GM18526 (cell line): ENCODE measurements around the gene EPHA8.

Source experiments
- POLR2A ChIP-seq: IDR thresholded peaks from 3 replicates; pipeline ENCODE4 v1.6.1; 2011; ENCODE audit not compliant: insufficient read length; ENCODE audit errors: extremely low read depth

Gene EPHA8

DNA sequence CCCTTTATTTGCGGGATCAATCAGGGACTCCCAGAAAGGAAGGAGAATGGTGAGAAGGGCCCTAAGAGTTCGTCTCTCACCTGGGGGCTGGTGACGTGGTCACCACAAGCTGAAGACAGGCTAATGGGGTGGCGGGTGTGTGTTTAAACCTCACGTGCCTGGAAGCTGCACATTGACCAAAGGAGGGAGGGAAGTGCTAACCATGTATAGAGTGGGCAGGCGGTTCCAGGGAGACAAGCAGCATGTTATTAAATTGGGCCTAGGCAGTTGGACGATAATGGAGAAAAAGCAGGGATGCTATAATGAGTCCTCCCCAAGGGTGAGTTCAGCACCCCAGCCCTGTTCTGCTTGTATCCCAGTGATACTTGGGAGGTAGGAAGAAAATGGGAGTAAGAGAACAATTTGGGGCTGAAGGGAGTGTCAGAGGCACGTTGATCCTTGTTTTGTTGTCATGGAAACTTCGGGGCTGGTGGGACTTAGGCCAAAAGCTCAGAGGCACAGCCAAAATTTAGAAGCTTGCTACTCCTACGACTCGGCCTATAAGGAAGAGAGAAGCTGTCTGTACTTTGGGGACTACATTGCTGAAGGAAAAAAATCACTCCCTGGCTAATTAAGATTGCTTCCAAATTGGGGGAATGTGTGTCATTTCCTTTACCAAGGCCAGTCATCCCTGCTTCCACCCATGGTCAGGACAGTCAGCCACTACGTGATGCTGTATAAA lies 33.2 kb upstream of the EPHA8 start:
- TF ChIP-seq POLR2A = no peak

DNA sequence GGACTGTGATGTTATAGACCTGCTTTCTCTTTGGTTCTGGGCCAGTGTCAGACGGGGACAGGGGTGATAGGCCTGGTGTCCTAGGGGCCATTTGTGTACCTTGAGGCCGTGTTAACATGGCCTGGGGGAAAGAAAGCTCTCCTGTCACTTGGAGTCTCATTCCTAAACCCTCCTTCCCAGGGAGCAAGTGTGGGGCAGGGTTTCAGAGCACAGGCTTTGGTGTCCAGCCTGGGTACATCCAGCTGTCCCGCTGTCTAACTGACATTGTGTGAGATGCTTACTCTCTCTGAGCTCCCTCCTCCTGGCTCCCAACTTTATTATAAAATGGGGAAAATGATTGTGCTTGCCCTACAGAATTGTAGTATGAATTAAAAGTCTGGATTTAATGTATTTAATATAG lies 32.6 kb upstream of the EPHA8 start:
- no peak for TF ChIP-seq POLR2A

DNA sequence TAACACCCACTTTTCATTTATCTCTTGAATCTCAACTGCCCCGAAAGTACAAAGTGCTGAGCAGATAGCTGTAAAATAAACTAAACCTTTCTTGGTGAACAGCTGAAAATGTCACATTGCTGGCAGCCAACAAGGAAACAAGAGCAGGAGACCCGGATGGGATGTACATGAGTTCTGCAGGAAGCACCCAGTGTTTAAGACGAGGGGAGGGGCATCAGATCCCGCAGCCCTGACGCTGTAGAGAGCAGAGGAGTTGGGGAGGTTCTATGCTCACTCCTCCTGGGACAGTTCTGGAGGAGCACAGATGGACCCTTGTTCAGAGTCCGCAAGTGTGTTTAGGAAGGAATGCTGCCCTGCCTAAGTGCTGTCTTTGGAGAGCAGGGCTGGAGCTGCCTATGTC lies 32.0 kb upstream of the EPHA8 start:
- no peak for TF ChIP-seq POLR2A

DNA sequence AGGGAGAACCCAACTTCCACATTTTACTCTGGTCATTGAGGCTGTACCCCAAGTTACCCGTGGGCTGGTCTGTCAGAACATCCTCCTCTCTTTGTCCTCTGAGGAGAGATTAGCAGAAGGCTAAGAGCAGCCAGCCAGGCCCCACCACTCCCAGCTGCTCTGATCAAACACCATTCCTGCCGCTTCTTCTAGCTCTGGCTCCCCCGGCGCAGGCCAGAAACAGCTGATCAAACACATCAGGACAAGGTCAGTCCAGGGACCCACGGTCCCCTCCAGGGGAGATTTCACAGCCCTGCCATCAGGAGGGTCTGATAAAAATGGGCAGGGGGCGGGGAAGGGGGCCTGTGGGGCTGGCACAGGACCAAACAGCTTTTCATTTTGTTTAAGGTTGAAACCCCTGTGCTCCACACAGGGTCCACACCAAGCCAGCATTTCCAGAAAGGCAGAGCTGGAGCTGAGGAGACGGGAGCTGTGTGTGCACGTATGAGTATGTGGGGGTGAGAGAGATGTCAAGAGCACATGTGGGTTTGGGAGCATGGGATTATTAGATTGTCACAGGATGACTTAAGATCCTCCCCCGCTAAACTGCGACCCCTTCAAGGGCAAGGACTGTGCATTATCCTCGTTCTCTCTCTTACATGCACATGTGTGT lies 29.9 kb upstream of the EPHA8 start:
- TF ChIP-seq POLR2A = no peak

DNA sequence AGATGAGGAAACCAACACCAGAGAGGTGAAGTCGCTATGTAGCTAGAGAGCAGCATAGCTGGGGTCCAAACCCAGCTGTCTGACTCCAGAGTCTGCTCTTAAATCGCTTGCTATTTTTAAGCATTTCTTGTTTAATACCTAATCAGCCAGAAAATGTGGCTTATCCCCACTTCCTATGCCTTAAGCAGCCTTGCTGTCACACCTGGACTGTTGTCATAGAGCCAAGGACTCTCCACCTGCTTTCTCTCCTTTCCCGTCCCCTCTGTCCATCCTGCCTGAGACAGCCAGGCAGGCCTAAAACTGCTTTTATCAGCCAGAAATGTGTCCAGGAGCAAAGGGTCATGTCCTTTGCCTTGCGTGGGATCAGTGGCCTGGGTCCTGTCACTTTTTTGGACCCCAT lies 28.3 kb upstream of the EPHA8 start:
- TF ChIP-seq POLR2A = no peak

DNA sequence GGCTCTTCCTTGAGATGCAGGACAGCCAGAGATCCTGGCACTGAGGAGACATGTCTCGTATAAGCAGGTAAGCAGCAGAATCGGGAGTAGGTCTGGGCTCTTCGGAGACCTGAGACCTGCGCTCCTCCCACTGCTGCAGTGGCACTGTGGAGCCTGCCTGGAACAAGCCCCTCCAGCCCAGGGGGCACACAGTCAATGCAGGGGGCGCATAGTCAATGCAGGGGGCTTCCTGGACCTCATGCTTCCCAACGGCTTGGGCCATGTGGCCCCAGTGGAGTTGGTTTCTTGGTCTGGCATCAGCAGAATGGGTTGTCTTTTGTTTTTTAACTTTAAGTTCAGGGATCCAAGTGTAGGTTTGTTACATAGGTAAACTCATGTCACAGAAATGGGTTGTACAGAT lies 27.9 kb upstream of the EPHA8 start:
- TF ChIP-seq POLR2A = no peak

DNA sequence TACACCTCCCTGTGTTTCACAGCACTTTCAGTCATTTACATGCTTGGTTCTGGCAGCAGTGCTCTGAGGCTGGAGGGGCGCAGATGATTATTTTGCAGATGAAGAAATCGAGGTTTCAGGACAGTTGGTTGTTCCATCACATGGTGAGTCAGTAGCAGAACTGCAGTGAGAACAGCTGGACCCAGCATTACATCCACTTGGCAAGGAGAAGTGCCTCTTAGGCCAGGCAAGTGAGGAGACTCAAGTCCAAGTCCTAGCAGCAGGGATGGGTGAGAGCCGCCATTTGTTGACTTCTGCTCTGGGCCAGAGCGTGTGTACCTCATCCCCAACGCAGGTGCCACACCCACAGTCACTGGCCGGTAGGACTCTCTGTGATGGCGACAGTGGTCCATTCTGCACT lies 26.8 kb upstream of the EPHA8 start:
- no peak for TF ChIP-seq POLR2A

DNA sequence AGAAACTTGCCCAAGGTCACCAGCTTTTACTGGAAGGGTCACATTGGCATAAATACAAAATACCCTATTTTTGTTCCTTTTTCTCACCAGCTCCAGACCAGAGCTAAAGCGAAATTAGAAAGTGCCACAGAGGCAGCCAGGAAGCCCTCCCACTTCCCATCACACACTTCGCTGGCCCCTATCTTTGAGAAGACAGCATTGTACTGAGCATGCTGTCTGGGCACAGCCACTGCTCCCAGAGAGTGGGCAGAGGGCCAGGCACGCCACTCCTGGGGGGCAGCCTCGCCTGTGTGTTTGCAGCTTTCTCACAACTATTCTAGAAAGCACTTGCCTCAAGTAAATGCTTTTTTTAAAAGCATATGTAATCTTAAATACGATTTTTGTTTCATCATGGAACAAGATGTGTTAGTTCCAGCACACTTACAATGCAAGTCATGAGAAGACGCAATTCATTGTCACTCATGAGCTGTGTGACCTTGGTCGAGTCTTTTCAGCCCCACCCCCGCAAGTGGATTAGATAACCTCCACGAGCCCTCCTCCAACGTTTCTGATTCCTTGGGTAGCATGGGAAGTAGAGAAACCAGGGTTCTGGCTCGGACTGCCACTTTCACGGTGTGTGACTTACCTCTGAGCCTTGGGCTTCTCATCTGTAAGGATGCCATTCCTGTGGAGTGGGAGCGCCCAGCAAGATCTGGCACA lies 25.7 kb upstream of the EPHA8 start:
- TF ChIP-seq POLR2A = no peak

DNA sequence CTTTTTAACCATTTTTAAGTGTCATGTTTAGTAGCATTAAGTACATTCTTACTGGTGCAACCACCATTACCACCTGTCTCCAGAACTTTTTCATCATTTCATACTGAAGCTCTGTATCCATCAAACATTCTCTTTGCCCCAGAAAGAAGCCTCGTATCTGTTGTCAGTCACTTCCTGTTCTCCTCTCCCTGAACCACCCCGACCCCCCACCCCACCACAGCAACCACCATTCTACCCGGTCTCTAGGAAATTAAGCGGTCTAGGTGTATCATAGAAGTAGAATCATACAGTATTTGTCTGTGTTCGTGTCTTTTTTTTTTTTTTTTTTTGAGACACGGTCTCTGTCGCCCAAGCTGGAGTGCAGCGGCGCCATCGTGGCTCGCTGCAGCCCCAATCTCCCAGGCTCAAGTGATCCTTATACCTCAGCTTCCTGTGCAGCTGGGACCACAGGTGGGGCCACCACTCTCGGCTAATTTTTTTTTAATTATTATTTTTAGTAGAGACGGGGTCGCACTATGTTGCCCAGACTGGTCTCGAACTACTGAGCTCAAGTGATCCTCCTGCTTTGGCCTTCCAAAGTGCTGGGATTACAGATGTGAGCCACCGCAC lies 23.7 kb upstream of the EPHA8 start:
- TF ChIP-seq POLR2A = no peak

DNA sequence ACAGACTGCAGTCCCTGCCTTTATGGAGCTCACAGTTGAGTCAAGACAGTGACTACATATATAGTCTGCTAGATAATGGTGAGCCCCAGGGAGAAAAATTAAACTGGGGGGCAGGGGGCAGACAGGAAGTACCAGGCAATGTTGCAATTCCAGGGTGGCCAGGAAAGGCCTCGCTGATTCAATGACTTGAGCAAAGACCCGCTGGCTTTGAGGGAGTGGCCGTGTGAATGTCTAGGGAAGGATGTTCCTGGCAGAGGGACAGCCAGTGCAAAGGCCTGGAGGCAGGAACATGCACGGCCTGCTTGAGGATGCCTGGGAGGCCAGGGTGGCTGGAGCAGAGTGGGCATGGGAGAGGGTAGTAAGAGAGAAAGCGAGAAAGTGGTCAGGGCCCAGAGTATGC lies 23.0 kb upstream of the EPHA8 start:
- no peak for TF ChIP-seq POLR2A

DNA sequence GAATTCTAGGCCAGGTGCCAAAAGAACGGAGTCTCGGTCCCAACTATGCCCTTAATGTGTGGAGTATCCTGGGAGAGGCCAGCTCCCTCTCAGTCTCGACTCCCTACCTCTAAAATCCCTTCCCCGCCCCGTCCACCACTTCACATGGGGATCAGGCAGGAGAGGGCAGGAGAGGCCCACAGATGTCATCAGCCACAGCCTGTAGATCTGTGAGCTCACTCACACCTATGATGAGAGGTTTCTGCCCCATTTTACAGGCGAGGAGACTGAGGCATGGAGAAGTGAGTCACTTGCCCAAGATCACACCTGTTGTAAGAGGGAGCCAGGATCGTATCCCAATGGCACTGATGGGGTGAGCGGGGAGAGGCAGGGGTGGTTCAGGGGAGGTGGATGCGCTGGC lies 20.4 kb upstream of the EPHA8 start:
- TF ChIP-seq POLR2A = no peak

DNA sequence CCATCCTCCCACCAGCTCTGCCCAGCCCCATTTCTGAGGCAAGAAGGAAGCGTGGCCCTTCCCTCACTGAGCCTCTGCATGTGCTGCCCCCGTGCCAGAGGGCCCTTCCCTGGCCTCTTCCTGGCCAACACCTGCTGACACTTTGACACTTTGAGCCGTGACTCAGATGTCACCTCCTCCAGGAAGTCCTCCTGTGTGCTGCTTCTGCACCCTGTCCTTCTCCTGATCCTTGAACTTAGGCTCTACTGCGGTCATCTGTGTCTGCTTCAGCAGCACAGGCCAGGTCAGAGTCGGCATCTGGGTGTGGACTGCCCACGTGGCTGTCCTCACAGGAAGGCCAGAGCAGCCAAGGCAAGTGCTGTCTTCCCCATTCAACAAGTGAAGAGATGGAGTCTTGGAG lies 19.6 kb upstream of the EPHA8 start:
- no peak for TF ChIP-seq POLR2A

DNA sequence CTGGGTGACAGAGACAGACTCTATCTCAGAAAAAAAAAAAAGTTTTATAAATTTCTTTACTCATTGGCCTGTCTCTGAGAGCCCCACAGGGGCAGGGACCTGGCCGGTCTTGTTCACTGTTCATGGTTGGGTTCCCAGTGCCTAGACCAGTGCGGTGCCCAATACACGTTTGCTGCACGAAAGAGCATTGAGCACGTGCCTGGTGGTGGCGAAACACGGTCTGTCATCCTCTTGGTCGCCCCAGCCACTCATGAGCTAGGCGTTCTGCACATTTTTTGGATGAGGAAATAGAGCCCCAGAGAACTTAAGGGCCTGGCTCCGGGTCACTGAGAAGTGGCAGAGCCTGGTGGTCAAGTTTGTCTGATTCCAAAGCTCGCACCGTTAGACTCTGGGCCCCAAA lies 18.7 kb upstream of the EPHA8 start:
- no peak for TF ChIP-seq POLR2A

DNA sequence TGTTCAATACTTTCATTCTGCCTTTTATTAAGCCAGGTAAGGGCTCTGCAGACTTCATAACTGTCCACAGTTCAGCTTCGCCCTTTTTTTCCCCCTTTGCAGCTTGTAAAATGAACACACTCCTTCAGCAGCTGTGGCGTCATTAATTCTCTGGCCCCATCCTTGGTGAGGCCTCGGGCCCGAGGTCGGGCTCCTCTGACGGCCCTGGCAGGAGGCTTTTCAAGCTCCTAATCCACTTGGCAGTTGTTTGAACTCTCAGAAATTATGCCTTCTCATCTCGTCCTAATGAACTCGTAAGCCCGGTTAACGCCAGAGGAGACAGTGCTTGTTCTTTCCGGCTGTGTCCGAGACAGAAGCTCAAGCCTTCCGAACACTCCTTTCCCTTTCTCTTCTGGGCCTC lies 18.1 kb upstream of the EPHA8 start:
- no peak for TF ChIP-seq POLR2A

DNA sequence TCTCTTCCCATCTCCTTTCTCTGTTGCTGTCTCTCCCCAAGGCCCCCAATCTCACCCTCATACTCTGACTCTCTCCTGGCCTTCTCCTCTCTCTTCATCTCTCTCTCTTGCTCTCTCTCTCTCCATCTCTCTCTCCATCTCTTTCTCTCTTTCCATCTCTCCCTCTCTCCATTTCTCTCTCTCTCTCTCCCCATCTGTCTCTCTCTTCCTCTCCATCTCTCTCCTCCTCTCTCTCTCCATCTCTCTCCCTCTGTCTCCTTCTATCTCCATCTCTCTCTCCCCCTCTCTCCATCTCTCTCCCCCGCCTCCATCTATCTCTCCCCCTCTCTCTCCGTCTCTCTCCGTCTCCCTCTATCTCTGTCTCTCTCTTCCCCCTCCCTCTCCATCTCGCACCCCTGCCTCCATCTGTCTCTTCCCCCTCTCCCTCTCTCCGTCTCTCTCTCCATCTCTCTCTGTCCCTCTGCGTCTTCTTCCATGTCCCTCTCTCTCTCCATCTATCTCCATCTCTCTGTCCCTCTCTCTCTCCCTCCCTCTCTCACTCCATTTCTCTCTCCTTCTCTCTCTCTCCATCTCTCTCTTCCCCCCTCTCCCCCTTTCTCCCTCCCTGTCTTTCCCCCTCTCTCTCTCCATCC lies 16.0 kb upstream of the EPHA8 start:
- TF ChIP-seq POLR2A = no peak
